ENCODE data around the gene ATP6V1A. TPM values are rescaled to one million over a fixed set of nuclear protein-coding genes. Genes with fewer than 3 reads are reported as not detected.

ATP6V1A gene
- polyA plus RNA-seq, 3 donors, result 35.1 to 295 (median 254) TPM

DNA sequence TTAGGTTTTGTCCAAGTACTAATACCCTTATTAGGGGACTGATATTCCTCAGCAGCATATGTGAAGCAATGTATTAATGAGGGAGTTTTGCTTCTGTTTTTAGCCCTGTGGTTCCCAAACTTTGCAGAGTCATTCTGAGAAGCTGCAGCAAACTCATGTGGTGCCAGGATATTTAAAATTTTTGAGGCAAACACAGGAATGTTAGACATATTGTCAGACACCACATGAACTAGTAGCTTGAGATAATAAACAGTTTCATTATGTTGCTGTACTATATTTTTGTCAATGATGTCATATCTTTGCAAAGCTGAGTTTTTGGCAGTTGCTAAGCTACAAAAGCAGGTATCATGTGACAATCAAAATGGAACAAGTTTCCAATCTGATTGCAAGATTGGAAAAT lies 36.6 kb downstream of the ATP6V1A start:
- Histone ChIP-seq H3K27ac (ENCODE audit: low read depth in 1 of 2, low read length in 2 of 2) (peak overlapping the region in 1 of 2 donors; percentile 87), H3K36me3 (replicated peaks in 1 of 2; ENCODE audit: control insufficient read depth in 1 of 2, insufficient read depth in 2 of 2, low read length in 2 of 2) (peaks cover 47 to 66% of the 10 kb centered on the region in 2 donors), H3K4me1 (ENCODE audit: control insufficient read depth in 1 of 2, insufficient read depth in 2 of 2, low read length in 2 of 2) (peaks cover 18 to 25% of the 10 kb centered on the region in 2 donors), H3K4me3 (replicated peaks in 1 of 3; ENCODE audit: low read depth in 2 of 3, low read length in 3 of 3) (peak overlapping the region; percentile 7 to 60 (median 19)), H3K4me2 (replicated peaks; ENCODE audit: extremely low read depth, low read length, poor library complexity, severe bottlenecking) (peak overlapping the region; percentile 63), H3K27me3 (ENCODE audit: control insufficient read depth in 2 of 2, insufficient read depth in 2 of 2, low read length in 2 of 2) (no peaks in the 10 kb centered on the region), H2AFZ (ENCODE audit: insufficient read depth, low read depth, low read length, poor library complexity, severe bottlenecking) (no peak overlapping the region), H3K9ac (ENCODE audit: insufficient read depth, low read length, poor library complexity, severe bottlenecking) (no peak overlapping the region), H3K79me2 (ENCODE audit: insufficient read depth, low read length) (peaks cover 64% of the 10 kb centered on the region), H3K9me3 (replicated peaks in 1 of 2; ENCODE audit: control insufficient read depth in 1 of 2, insufficient read depth in 1 of 2, low read length in 2 of 2) (no peaks in the 10 kb centered on the region), H4K20me1 (ENCODE audit: insufficient read depth, low read length) (peaks cover 49% of the 10 kb centered on the region)
- Mint-ChIP-seq H3K4me1 (peaks cover 16% of the 10 kb centered on the region), H3K27ac (peak overlapping the region in 6 of 7 donors; percentile 50 to 96 (median 89)), H3K9me3 (no peaks in the 10 kb centered on the region), H3K4me3 (no peak overlapping the region), H3K27me3 (ENCODE audit: low read depth in 3 of 3) (no peaks in the 10 kb centered on the region), H3K36me3 (peaks cover 34 to 63% of the 10 kb centered on the region in 2 donors)
- intact Hi-C loops (cut with micrococcal nuclease), result loop anchor here (5.0 kb wide), 2 partner anchors 36 to 49 kb away; partner anchors contain the start of genes ATP6V1A (in 2 of the 2) and NAA50 (in 2 of the 2)
- peak; percentile 42 to 71 (median 58) for DNase-seq
- TF ChIP-seq, protein P1, sequence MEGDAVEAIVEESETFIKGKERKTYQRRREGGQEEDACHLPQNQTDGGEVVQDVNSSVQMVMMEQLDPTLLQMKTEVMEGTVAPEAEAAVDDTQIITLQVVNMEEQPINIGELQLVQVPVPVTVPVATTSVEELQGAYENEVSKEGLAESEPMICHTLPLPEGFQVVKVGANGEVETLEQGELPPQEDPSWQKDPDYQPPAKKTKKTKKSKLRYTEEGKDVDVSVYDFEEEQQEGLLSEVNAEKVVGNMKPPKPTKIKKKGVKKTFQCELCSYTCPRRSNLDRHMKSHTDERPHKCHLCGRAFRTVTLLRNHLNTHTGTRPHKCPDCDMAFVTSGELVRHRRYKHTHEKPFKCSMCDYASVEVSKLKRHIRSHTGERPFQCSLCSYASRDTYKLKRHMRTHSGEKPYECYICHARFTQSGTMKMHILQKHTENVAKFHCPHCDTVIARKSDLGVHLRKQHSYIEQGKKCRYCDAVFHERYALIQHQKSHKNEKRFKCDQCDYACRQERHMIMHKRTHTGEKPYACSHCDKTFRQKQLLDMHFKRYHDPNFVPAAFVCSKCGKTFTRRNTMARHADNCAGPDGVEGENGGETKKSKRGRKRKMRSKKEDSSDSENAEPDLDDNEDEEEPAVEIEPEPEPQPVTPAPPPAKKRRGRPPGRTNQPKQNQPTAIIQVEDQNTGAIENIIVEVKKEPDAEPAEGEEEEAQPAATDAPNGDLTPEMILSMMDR (IDR thresholded peaks at IDR 0.05), result no peak

- H3K9ac ChIP-seq (ENCODE audit: insufficient read depth, low read length, poor library complexity, severe bottlenecking), result peak overlapping the region; percentile 32
- H3K4me1 ChIP-seq (ENCODE audit: control insufficient read depth in 1 of 2, insufficient read depth in 2 of 2, low read length in 2 of 2), result peaks cover 22 to 30% of the 10 kb centered on the region in 2 donors
- peak overlapping the region; percentile 80 to 96 (median 89) for H3K27ac Mint-ChIP-seq
- intact Hi-C loops (cut with micrococcal nuclease), result loop anchor here (5.0 kb wide), 2 partner anchors 37 to 48 kb away; partner anchors contain the start of genes ATP6V1A (in 2 of the 2) and NAA50 (in 2 of the 2)
- H3K9me3 ChIP-seq (replicated peaks in 1 of 2; ENCODE audit: control insufficient read depth in 1 of 2, insufficient read depth in 1 of 2, low read length in 2 of 2), result no peaks in the 10 kb centered on the region
- H3K4me2 ChIP-seq (replicated peaks; ENCODE audit: extremely low read depth, low read length, poor library complexity, severe bottlenecking), result peak overlapping the region; percentile 63
- peak overlapping the region; percentile 41 for H2AFZ ChIP-seq (ENCODE audit: insufficient read depth, low read depth, low read length, poor library complexity, severe bottlenecking)
- H3K27me3 Mint-ChIP-seq (ENCODE audit: low read depth in 3 of 3), result no peaks in the 10 kb centered on the region
- H3K36me3 Mint-ChIP-seq, result peaks cover 36 to 67% of the 10 kb centered on the region in 2 donors
- peak overlapping the region; percentile 7 to 60 (median 19) for H3K4me3 ChIP-seq (replicated peaks in 1 of 3; ENCODE audit: low read depth in 2 of 3, low read length in 3 of 3)
- peak in 2 of 3 donors; percentile 50 to 56 for DNase-seq
- H4K20me1 ChIP-seq (ENCODE audit: insufficient read depth, low read length), result peaks cover 44% of the 10 kb centered on the region
- H3K27ac ChIP-seq (ENCODE audit: low read depth in 1 of 2, low read length in 2 of 2), result peak overlapping the region; percentile 23 to 87
- H3K27me3 ChIP-seq (ENCODE audit: control insufficient read depth in 2 of 2, insufficient read depth in 2 of 2, low read length in 2 of 2), result no peaks in the 10 kb centered on the region
- peak overlapping the region in 1 of 2 donors; percentile 72 for H3K4me3 Mint-ChIP-seq
- no peaks in the 10 kb centered on the region for H3K9me3 Mint-ChIP-seq
- 20% methylated on average over 1 of the region's 4 CpGs for WGBS (ENCODE audit: insufficient coverage)
- peaks cover 44 to 64% of the 10 kb centered on the region in 2 donors for H3K36me3 ChIP-seq (replicated peaks in 1 of 2; ENCODE audit: control insufficient read depth in 1 of 2, insufficient read depth in 2 of 2, low read length in 2 of 2)
- H3K4me1 Mint-ChIP-seq, result peaks cover 19% of the 10 kb centered on the region
- peaks cover 59% of the 10 kb centered on the region for H3K79me2 ChIP-seq (ENCODE audit: insufficient read depth, low read length)
- TF ChIP-seq, protein P1 (IDR thresholded peaks at IDR 0.05), result no peak
Measured at GRCh38 chr3:113783980-113784379, 37.1 kb downstream of the ATP6V1A start.
